GM21381 (cell line): ENCODE results near the gene AMHR2.
"Not testable (repeated sequence)": the region's sequence is repeated elsewhere in the genome, so short reads cannot be mapped to it uniquely, and the experiment has no call there.

Experiments
- ATAC-seq: cut with Tn5 transposase; IDR thresholded peaks from one replicate; pipeline ENCODE4 v1.9.1; 2021; ENCODE audit warnings: mild to moderate bottlenecking, moderate library complexity; ENCODE audit not compliant: unreplicated experiment

Gene AMHR2

GRCh38 chr12:53423597-53423996 lies at the start of gene AMHR2:
Gene AMHR2, plus strand, starts transcription at chr12:53423855. Its CDS starts 80 bp downstream, at chr12:53423935.
- ATAC-seq, result no peak

GRCh38 chr12:53374277-53374676 lies 49.4 kb upstream of the AMHR2 start:
- not testable (repeated sequence) for ATAC-seq

DNA sequence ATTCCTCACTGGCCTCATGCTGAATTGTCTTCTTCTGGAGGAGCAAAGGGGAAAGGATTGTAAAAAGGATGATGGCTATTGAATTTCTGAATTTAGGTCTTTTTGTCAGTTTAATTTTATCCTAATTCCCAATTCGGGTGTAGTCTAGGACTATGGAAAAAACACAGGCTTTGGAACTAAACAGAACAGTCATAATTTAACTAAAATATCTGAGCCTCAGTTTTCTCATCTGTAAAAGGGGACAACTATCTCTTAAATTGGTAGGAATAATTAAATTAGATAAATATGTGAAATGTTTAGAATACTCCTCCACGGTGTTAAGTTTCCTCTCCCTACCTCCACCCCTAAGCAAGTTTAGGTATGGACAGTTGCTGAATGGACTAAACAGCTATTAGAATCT lies 46.9 kb upstream of the AMHR2 start:
- no peak for ATAC-seq

GRCh38 chr12:53378222-53378621 lies 45.4 kb upstream of the AMHR2 start:
- no peak for ATAC-seq

DNA sequence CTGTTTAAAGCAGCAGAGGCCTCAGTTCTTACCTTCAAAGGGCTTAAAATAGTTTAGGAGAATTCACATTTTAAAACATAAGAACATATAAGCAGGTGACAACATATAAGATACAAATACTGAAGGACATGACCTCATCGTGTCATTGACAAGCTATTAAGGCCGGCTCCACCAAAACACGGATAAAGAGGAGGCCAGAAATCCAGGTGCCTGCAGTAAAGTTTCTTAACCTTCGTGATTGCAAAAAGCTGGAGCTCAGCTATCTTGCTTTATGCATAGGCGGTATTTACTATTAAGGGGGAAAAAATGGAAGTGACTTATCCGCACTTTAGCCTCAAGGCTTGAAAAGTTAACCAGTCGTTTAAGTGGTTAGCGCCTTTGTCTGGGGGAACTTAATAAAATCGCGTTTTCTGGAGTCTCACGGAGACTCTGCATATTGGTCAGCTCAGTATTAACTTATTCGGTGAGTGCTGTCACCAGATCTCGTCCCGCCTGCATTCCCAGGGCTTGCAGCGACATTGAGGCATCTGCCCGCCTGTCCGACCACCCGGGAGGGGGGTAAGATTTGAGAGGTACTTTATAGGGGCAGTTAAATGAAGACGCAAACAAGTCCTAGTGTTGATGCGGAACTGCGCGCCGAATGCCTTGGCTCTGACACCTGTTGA lies 44.8 kb upstream of the AMHR2 start:
- no peak for ATAC-seq

GRCh38 chr12:53379389-53380103 lies 44.1 kb upstream of the AMHR2 start:
- peak; percentile 68 for ATAC-seq

DNA sequence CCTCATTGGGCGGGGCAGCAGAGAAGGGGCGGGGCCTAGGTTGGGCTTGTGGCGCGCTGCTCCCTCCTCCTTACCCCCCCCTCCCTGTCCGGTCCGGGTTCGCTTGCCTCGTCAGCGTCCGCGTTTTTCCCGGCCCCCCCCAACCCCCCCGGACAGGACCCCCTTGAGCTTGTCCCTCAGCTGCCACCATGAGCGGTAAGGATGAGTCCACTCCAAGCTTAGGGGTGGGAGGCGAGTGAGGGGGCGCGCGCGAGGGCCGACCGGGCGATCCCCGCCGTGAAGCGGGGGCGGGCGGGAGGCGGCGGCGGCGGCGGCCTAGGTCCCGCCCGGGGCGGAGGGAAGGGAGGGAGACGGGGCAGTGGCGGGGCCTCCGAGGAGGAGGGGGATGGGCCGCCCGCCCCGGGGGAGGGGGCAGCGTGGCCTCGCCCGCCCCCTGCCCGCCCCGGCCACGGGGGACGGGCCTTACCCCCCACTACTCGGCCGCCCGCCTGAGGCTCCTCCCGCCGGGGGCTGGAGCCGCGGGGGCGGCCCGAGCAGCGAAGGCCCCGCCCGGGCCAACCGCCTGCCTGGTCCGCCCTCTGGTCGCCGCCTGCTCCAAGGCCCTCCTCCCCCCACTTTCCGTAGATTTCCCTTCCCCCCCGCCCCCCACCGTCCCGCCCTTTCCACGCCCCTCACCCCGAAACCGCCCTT lies 43.4 kb upstream of the AMHR2 start, which contains the start of gene SP1:
Gene SP1, plus strand, starts transcription at position 73 of the 690 bp plus-strand sequence. Its CDS starts 116 bp downstream, at position 189.
- ATAC-seq, result peak; percentile 40

DNA sequence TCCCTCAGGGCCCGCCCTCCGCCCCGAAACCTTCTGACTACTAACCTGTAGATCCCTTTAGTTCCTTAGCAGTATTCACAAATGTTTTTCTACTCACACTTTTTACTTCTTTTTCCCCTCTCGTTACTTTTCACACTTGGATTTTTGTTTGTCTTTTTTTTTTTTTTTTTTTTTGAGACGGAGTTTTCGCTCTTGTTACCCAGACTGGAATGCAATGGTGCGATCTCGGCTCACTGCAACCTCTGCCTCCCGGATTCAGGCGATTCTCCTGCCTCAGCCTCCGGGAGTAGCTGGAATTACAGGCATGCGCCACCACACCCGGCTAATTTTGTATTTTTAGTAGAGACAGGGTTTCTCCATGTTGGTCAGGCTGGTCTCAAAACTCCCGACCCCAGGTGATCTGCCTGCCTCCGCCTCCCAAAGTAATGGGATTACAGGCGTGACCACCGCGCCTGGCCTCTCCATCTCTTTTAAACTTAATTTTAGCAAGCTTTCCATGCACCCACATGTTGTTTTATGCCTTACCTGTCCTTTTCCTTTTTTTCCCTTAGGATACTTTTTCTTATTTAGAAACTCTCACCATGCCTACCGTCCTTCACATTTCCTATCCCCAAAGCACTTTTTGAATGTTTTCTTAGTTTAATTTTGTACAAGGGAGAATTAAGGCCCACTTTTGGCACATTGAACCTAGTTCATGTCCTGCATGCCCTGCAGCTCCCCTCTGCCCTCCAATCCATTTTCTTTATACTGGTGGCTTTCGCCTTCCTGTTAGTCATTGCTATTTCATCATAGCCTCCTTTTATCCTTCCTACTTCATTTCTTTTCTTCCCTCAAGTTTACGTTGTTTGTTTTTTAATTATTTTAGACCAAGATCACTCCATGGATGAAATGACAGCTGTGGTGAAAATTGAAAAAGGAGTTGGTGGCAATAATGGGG lies 42.6 kb upstream of the AMHR2 start:
- ATAC-seq, result no peak

GRCh38 chr12:53381731-53382630 lies 41.7 kb upstream of the AMHR2 start:
- no peak for ATAC-seq

- ATAC-seq, result no peak
Measured at GRCh38 chr12:53383258-53383657, 40.4 kb upstream of the AMHR2 start.

DNA sequence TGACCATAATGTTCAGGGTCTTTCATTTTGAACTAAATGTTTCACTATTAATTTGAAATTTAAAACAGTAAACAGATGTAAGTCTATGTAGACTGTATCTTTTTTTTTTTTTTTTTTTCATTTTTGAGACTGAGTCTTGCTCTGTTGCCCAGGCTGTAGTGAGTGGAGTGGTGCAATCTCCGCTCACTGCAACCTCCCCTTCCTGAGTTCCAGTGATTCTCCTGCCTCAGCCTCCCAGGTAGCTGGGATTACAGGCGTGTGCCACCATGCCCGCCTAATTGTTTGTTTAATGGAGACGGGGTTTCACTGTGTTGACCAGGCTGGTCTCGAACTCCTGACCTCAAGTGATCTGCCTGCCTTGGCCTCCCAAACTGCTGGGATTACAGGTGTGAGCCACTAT lies 37.3 kb upstream of the AMHR2 start:
- not testable (repeated sequence) for ATAC-seq

DNA sequence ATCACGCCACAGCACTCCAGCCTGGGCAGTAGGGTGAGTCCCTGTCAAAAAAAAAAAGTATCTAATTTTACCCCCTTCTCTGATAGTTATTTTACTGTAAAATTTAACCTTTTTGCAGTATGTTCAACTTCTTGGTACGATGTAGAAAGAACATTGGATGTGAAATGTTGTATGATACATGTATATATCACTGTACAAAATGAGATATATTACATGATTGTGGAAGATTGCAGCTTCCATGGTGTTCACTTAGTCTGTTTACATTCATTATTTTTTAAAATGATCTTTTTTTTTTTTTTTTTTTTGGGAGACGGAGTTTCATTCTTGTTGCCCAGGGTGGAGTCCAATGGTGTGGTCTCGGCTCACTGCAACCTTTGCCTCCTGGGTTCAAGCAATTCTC lies 34.7 kb upstream of the AMHR2 start:
- ATAC-seq, result no peak

DNA sequence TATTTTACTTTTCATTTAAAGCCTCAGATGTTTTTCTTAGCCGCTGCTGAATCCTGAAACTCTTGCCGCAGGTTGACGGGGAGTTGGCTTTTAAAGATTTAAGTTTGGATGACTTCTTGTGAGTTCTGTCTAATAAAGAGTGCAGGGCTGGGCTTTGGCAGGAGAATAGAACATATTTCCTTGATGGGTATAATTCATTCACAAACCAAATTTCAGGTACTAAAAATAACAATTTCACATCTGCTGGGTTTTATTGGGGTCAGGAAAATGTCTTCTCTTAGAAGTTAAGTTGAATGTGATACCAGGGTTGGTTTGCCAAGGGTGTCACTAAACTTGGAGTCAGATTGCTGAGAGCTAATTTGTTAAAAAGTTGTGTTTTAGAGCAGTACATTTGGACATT lies 34.0 kb upstream of the AMHR2 start:
- no peak for ATAC-seq

GRCh38 chr12:53391724-53392123 lies 31.9 kb upstream of the AMHR2 start:
- no peak for ATAC-seq

- ATAC-seq, result no peak
Measured at GRCh38 chr12:53399896-53400295, 23.8 kb upstream of the AMHR2 start.

GRCh38 chr12:53402351-53402750 lies 21.3 kb upstream of the AMHR2 start:
- ATAC-seq, result not testable (repeated sequence)

DNA sequence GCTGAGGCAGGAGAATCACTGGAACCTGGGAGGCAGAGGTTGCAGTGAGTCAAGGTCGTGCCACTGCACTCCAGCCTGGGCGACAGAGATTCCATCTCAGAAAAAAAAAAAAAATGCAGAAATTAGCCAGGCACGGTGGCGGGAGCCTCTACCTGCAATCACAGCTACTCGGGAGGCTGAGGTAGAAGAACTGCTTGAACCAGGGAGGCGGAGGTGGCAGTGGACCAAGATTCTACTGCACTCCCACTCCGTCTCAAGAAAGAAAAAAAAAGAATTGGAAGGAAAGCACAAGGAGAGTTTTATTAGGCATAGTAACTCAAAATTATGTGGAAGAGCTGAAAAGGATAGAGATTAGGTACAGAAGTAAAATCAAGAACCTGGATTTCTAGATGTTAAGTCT lies 20.8 kb upstream of the AMHR2 start:
- no peak for ATAC-seq

GRCh38 chr12:53410951-53411350 lies 12.7 kb upstream of the AMHR2 start:
- no peak for ATAC-seq

DNA sequence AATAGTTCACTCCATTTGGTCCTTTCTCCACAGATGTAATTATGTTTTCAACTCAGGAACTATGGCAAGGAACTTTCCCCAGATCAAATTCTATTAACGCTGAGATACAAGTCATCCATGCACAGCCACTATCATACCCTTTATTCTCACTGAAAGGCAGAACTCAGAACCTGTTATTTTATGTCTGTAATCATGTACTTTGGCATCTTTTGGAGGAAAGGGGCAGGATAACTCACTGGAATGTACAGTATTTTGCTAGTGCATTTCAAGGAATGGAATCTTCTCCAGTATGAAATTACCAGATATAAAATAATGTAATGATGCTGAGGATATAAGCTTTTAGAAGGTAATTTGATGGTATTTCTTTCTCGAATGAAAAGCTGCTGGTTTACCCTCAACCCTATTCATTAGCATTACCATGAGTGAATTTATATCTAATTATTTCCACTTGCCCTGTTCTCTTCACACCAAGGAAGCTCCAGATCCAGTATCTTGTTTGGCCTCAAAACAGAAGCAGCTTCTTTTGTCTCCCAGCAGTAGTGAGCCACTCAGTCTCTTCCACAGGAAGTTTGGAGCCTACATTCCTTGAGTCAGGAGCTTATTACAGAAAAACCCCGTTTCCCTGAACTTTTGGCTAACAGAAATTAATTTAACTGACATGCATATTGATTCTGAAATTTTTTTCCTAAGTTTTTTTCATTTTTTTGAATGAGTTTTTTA lies 10.0 kb upstream of the AMHR2 start:
- no peak for ATAC-seq
